HEK293T (cell line): ENCODE measurements around the gene FOSB.
A peak's percentile ranks its signal among the peaks of the same experiment; 100 is the strongest.

Experiments
- CTCF ChIA-PET: fragments of 350-600 bp; formaldehyde crosslinking; extraction: SDS; loops from one replicate; lab custom pipeline; 2021; ENCODE audit warnings: antibody characterized with exemption, inconsistent platforms; lab: Yijun Ruan, JAX
- POLR2A ChIA-PET: fragments of 350-600 bp; formaldehyde crosslinking; extraction: SDS; loops from one replicate; lab custom pipeline; 2020; ENCODE audit warnings: antibody characterized with exemption, inconsistent platforms; lab: Yijun Ruan, JAX
- DNase-seq: peaks from one replicate; pipeline ENCODE4 v3.0.0; 2012; ENCODE audit warnings: mixed read lengths; ENCODE audit errors: extremely low spot score
- ARNT ChIP-seq: fragments of 450-650 bp; IDR thresholded peaks from 2 replicates; pipeline ENCODE4 v1.6.1; 2017; ENCODE audit warnings: mild to moderate bottlenecking
- BHLHE40 ChIP-seq: fragments of 450-650 bp; IDR thresholded peaks from 2 replicates; pipeline ENCODE4 v1.6.1; 2016; ENCODE audit warnings: mild to moderate bottlenecking, moderate library complexity, borderline replicate concordance
- CTBP1 ChIP-seq: fragments of 450-650 bp; IDR thresholded peaks from 2 replicates; pipeline ENCODE4 v1.6.1; 2016; ENCODE audit warnings: borderline replicate concordance
- ELF4 ChIP-seq: fragments of 450-650 bp; IDR thresholded peaks from 2 replicates; pipeline ENCODE4 v1.6.1; 2017; ENCODE audit warnings: antibody characterized with exemption
- FOXA1 ChIP-seq: fragments of 450-650 bp; IDR thresholded peaks from 2 replicates; pipeline ENCODE4 v1.6.1; 2016; ENCODE audit warnings: mild to moderate bottlenecking
- FOXK2 ChIP-seq: fragments of 450-650 bp; IDR thresholded peaks from 2 replicates; pipeline ENCODE4 v1.6.1; 2016; ENCODE audit warnings: mild to moderate bottlenecking
- FOXM1 ChIP-seq: fragments of 450-650 bp; IDR thresholded peaks from 2 replicates; pipeline ENCODE4 v1.6.1; 2017; ENCODE audit warnings: mild to moderate bottlenecking, borderline replicate concordance
- HDGF ChIP-seq: fragments of 450-650 bp; IDR thresholded peaks from 2 replicates; pipeline ENCODE4 v1.6.1; 2017; ENCODE audit warnings: antibody characterized with exemption, borderline replicate concordance
- L3MBTL2 ChIP-seq: fragments of 450-650 bp; conservative IDR thresholded peaks from 2 replicates; pipeline ENCODE4 v1.6.1; 2016; ENCODE audit warnings: mild to moderate bottlenecking
- LEF1 ChIP-seq: fragments of 450-650 bp; IDR thresholded peaks from 2 replicates; pipeline ENCODE4 v1.6.1; 2017; ENCODE audit warnings: mild to moderate bottlenecking, borderline replicate concordance
- NFRKB ChIP-seq: fragments of 450-650 bp; IDR thresholded peaks from 2 replicates; pipeline ENCODE4 v1.6.1; 2016; ENCODE audit warnings: mild to moderate bottlenecking, moderate library complexity
- SP1 ChIP-seq: fragments of 450-650 bp; IDR thresholded peaks from 2 replicates; pipeline ENCODE4 v1.6.1; 2017
- SUZ12 ChIP-seq: fragments of 450-650 bp; IDR thresholded peaks from 2 replicates; pipeline ENCODE4 v1.6.1; 2016; ENCODE audit warnings: mild to moderate bottlenecking
- TARDBP ChIP-seq: fragments of 450-650 bp; IDR thresholded peaks from 2 replicates; pipeline ENCODE4 v1.6.1; 2016
- ZNF384 ChIP-seq: fragments of 450-650 bp; IDR thresholded peaks from 2 replicates; pipeline ENCODE4 v1.6.1; 2016
- TF ChIP-seq, protein P1 (sequence below): fragments of 450-650 bp; IDR thresholded peaks from 2 replicates; pipeline ENCODE4 v1.6.1; 2016

Gene FOSB

DNA sequence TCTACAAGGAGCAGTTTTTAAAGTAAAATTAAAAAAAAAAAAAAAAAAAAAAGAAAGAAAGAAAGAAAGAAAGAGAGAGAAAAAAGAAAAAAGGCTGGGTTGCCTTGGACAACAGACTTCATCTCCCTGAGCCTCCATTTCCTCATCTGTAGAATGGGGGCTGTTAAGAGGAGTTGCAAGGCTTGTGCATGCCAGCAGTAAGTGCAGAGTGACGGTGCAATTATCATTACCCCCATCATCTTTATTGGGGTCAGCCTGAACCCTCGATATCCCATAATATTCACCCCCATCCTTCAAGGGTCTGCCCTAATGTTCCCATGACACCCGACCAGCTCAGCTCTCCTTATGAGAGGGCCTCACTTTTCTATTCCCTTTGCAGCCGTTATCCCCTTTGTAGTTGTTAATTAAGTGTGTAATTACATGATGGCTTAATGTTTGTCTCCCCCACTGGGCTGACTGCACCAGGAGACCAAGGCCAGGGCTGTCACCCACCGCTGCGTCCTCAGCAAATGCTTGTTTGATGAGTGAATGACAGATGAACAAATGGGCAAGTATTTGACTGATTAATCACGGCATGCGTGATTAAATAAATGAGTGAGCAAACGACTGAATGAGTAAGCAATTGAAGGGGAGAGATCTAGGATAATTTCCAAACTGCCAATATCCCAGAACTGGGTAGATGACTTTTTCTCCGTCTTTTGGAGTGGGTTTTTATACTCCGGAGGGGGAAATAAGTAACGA lies 10.1 kb downstream of the FOSB start:
- CTCF ChIA-PET, result interaction anchor here (0.5 to 5.0 kb wide), 20 partner anchors 8 to 386 kb away, joined by 3 to 93 read pairs (median 4); partner anchors contain the start of genes FOSB, PPP1R13L, RTN2 and VASP
- DNase-seq, result no peak
- TF ChIP-seq SUZ12, result no peak
- TF ChIP-seq FOXA1, result no peak
- TF ChIP-seq, protein P1, sequence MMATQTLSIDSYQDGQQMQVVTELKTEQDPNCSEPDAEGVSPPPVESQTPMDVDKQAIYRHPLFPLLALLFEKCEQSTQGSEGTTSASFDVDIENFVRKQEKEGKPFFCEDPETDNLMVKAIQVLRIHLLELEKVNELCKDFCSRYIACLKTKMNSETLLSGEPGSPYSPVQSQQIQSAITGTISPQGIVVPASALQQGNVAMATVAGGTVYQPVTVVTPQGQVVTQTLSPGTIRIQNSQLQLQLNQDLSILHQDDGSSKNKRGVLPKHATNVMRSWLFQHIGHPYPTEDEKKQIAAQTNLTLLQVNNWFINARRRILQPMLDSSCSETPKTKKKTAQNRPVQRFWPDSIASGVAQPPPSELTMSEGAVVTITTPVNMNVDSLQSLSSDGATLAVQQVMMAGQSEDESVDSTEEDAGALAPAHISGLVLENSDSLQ, result peak; percentile 84
- TF ChIP-seq L3MBTL2, result no peak
- peak; percentile 47; the same call in 1 of the 2 replicates for TF ChIP-seq ZNF384
- POLR2A ChIA-PET, result interaction anchor here (1.0 to 2.2 kb wide), 9 partner anchors 9 to 75 kb away, joined by 3 to 20 read pairs (median 8); partner anchors contain the start of gene FOSB

DNA sequence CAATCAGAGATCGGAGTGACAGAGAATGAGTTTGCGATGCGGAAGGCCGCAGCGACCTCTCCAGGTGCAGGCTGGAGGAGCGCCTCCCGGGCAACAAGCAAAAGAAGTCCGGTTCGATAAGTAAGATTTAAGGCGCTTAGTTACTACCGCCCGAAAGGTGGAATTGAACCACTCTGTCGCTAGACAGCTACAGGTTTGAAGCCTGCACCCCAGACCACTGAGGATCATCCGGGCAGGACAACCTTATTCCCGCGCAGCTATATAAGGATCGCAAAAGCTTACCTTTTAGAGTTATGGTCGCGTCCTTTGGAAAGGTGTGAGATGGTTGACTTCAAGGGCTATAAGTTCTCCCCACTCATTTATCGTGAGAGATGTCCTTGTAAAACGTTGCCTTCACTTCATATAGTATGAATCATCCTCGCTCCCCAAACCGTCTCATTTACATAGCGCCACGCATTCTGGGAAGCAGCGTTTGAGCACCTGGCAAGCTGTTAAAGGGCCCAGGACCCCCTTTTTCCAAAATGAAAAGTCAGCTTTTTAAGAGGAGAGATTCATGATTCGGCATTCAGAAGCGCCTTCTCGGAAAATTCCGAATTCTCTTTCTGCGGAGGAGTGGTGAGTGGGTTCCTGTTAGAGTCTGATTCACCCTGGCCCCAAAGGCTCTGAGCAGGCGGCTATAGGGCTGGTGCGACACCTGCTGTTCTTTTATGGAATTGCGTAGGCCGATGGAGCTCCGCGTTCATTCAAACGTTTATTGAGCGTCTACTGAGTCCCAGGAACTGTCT lies 10.8 kb downstream of the FOSB start:
- ChIA-PET CTCF (interaction anchor here (0.6 to 5.0 kb wide), 22 partner anchors 9 to 387 kb away, joined by 3 to 93 read pairs (median 4); partner anchors contain the start of genes FOSB, PPP1R13L, RTN2 and VASP), POLR2A (interaction anchor here (1.0 to 2.2 kb wide), 9 partner anchors 10 to 76 kb away, joined by 3 to 20 read pairs (median 6); partner anchors contain the start of gene FOSB)
- TF ChIP-seq CTBP1, result no peak
- TF ChIP-seq ARNT, result no peak
- no peak for TF ChIP-seq FOXK2
- TF ChIP-seq BHLHE40, result no peak
- no peak for TF ChIP-seq ELF4
- TF ChIP-seq ZNF384, result no peak
- no peak for TF ChIP-seq L3MBTL2
- no peak for TF ChIP-seq FOXM1
- no peak; the same call in 1 of the 2 replicates for TF ChIP-seq LEF1
- no peak for TF ChIP-seq SP1
- no peak for TF ChIP-seq HDGF
- TF ChIP-seq NFRKB, result no peak
- TF ChIP-seq, protein P1, result no peak
- TF ChIP-seq SUZ12, result no peak
- no peak for TF ChIP-seq TARDBP
- no peak for TF ChIP-seq FOXA1
- peak; percentile 76 for DNase-seq

DNA sequence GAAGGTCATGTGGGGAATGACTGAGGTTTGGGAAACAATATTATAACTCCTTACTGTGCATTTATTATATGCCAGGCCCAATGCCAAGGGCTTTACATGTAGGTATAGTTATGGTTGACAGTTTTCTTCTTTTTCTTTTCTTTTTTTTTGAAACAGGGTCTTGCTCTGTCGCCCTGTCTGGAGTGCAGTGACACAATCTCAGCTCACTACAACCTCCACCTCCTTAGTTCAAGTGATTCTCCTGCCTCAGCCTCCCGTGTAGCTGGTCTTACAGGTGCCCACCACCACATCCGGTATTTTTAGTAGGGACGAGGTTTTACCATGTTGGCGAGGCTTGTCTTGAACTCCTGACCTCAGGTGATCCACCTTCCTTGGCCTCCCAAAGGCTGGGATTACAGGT lies 15.2 kb downstream of the FOSB start:
- ChIA-PET CTCF (interaction anchor here (0.6 kb wide), 1 partner anchor 8 kb away, joined by 4 read pairs; no protein-coding TSS in a partner anchor), POLR2A (no interaction called here)
- DNase-seq, result no peak
- TF ChIP-seq L3MBTL2 (no peak), TARDBP (no peak), SUZ12 (no peak)

DNA sequence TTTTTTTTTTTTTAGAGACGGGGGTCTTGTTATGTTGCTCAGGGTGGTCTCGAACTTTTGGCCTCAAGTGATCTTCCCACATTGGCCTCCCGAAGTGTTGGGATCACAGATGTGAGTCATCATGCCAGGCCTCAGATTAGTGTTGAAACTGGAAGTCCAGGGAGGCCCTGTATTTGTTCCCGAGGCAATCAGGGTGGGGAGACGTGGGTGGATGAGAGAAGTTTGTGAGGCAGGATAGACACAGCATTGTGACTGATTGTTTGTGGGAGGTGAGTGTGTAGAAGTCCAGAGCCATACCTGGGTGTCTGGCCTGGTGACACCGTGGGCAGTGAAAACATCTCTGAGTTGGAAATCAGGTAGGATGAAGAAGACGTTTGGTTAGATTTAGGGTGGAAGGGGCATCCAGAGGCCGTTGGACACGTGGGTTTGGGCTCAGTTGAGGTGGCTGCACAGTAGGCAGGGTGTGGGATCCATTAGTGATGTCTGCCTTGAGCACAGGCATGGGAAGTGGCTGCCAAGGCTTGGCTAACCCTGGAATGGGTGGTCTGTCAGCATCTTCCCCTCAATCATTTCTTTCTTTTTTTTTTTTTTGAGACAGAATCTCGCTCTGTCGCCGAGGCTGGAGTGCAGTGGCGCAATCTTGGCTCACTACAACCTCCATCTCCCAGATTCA lies 16.6 kb downstream of the FOSB start:
- no peak for DNase-seq
- TF ChIP-seq SP1 (no peak), TARDBP (no peak), FOXM1 (no peak), BHLHE40 (no peak), CTBP1 (no peak), FOXA1 (no peak), HDGF (no peak), NFRKB (no peak), ZNF384 (no peak), SUZ12 (no peak), LEF1 (no peak), ELF4 (no peak)
- TF ChIP-seq, protein P1, result no peak
- POLR2A ChIA-PET, result interaction anchor here (1.0 to 1.7 kb wide), 11 partner anchors 10 to 306 kb away, joined by 3 to 6 read pairs (median 5); partner anchors contain the start of genes FOSB and TRAPPC6A
- CTCF ChIA-PET, result interaction anchor here (1.0 to 2.5 kb wide), 14 partner anchors 11 to 157 kb away, joined by 3 to 27 read pairs (median 8); partner anchors contain the start of genes ERCC1, FOSB and RTN2

DNA sequence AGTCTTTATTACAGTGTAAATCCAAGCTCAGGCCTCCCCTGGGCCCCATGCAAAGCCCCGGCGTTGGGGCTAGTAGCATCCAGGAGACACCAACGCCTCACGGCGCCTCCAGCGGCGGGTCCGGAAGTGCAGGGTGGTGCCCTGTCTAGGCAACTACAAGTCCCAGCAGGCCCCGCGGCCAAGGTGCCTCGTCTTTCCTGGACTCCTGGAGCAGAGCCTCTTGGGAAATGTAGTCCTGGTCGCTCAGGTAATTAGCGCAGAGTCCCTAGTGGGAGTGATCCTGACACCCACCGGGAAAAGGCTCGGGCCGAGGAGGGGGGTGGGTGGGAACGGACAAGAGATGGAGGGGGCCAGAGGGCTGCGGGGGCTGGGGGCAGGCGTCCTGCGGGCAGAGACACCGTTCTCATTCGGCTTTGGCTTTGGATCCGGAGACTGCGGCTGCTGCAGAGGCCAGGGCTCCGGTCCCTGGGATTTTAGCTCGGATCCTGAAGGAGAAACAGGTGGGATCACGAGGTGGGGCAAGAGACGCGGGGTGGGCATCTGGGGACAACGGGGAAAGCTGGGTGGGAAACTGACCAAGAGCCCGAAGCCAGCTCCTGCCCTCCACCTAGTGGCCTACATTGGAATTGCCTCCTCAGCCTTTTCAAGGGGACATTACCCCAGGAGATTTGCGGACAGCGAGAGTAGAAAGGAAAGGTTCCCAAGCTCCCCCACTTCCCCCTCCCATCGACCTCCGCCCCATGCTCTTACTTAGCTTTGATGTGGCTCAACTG lies 17.7 kb downstream of the FOSB start:
- peak; percentile 88 for DNase-seq
- TF ChIP-seq SUZ12, result peak; percentile 98
- TF ChIP-seq ELF4, result peak; percentile 78
- TF ChIP-seq L3MBTL2, result peak; percentile 82
- no peak for TF ChIP-seq HDGF
- ChIA-PET CTCF (interaction anchor here (0.9 to 2.5 kb wide), 17 partner anchors 10 to 242 kb away, joined by 3 to 27 read pairs (median 7); partner anchors contain the start of genes ERCC1, FOSB and RTN2), POLR2A (interaction anchor here (0.8 to 1.7 kb wide), 15 partner anchors 11 to 307 kb away, joined by 3 to 6 read pairs (median 4); partner anchors contain the start of genes FOSB and TRAPPC6A)
